ENCODE data around the gene ANKH.

- TF ChIP-seq CTCF (IDR thresholded peaks at IDR 0.05) (no peak), POLR2AphosphoS5 (IDR thresholded peaks at IDR 0.05) (no peak)
Measured at GRCh38 chr5:14710313-14710994, 161.1 kb downstream of the ANKH start.
